Spinal cord (tissue), 10 donors: ENCODE results near the gene PRPSAP1. TPM values are rescaled to one million over a fixed set of nuclear protein-coding genes. Genes with fewer than 3 reads are reported as not detected.
A peak's percentile ranks its signal among the peaks of the same experiment; 100 is the strongest.

Source experiments
- DNase-seq, 6 donors: peaks; one replicate each; pipeline versions ENCODE4 v3.0.0 to v3.0.0-alpha.2; 2013 to 2015; ENCODE audit warnings: low spot score in 6 of 6, low read depth in 4 of 6
- H3K27ac ChIP-seq: one replicate; pipeline ENCODE4 v1.5.1; 2013; ENCODE audit warnings: low read depth, low read length, control low read depth
- H3K27me3 ChIP-seq: one replicate; pipeline ENCODE4 v1.6.1; 2013; ENCODE audit warnings: low read length; ENCODE audit not compliant: control insufficient read depth, insufficient read depth
- H3K36me3 ChIP-seq: one replicate; pipeline ENCODE4 v1.6.1; 2013; ENCODE audit warnings: low read length; ENCODE audit not compliant: control insufficient read depth, insufficient read depth
- H3K4me1 ChIP-seq: one replicate; pipeline ENCODE4 v1.6.1; 2013; ENCODE audit warnings: low read length; ENCODE audit not compliant: control insufficient read depth, insufficient read depth
- H3K4me3 ChIP-seq: one replicate; pipeline ENCODE4 v1.5.1; 2013; ENCODE audit warnings: low read depth, low read length, control low read depth
- H3K9me3 ChIP-seq: one replicate; pipeline ENCODE4 v1.6.1; 2013; ENCODE audit warnings: low read length; ENCODE audit not compliant: control insufficient read depth, insufficient read depth
- WGBS: methylation state at CpG from one replicate; pipeline ENCODE4 v1.1.5; 2013; ENCODE audit warnings: missing lambda C conversion rate; ENCODE audit not compliant: insufficient coverage; 5-methylcytosine and 5-hydroxymethylcytosine counted together
- polyA plus RNA-seq, 2 donors: library from polyadenylated mRNA; unstranded; fragments of 120-200 nt; gene quantifications; one replicate each; pipeline ENCODE4 v1.2.1, GENCODE V29; 2013; ENCODE audit not compliant: insufficient read length in 2 of 2
- total RNA-seq, 2 donors: library from RNA; depleted of rRNA in 1 of 2; stranded (reverse); fragments of 120-200 nt in 1 of 2; fragments of >200 nt in 1 of 2; gene quantifications; one replicate each; pipeline versions ENCODE4 v1.2.3 to v1.2.4, GENCODE V29; 2013 to 2014
- donor health status: healthy.

Gene PRPSAP1
- total and polyA plus RNA-seq, 4 donors, result 71.7 to 105 (median 86.6) TPM

- Histone ChIP-seq H3K36me3 (peaks cover 23% of the 10 kb centered on the region), H3K4me3 (peak overlapping the region; percentile 58), H3K4me1 (peaks cover 56% of the 10 kb centered on the region), H3K9me3 (no peaks in the 10 kb centered on the region), H3K27me3 (peaks cover 37% of the 10 kb centered on the region), H3K27ac (peak overlapping the region; percentile 84)
- peak in 2 of 6 donors; percentile 51 to 77 for DNase-seq
- WGBS, result under 1% methylated on average over 65 of the region's 65 CpGs
Observed at GRCh38 chr17:76383546-76384221, 30.0 kb upstream of the PRPSAP1 start.

DNA sequence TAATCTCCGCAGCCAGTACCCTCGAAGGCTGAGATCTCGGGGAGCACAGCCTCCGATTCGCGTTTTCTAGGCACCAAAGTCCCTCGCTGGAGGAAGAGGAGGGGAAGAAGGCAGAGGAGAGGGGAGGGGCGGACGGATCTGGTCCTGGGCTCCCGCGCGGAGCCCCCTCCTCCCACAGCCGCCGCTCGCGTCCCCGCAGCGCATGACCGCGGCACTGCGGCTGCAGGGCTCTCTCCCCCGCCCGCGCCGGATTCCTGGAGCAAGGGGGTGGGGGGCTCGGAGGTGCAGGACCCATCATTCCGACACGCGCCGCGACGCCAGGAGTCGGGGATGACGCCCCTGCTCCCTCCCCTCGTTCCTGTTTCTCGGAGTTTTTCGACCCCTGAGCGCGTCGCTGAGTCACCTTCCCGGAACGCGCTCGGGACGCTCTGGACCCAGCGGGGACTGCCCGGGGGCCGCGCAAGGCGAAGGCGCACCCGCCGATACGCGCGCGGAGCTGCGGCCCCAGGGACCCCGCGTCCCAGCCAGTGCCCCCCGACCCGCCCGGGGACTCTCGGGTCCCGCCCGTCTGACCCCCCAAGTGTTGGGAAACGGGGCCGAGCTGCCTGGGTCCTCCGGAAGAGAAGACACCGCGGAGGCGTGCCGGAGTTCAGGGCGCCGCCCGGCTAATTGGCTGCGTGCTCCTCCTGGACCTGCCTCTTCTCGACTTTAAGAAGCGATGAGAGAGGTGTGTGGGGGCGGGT is 29.3 kb upstream of the PRPSAP1 start:
- peak overlapping the region; percentile 84 for H3K27ac ChIP-seq
- H3K4me1 ChIP-seq, result peaks cover 56% of the 10 kb centered on the region
- H3K4me3 ChIP-seq, result peak overlapping the region; percentile 58
- H3K27me3 ChIP-seq, result peaks cover 37% of the 10 kb centered on the region
- WGBS, result under 1% methylated on average over 66 of the region's 80 CpGs
- H3K36me3 ChIP-seq, result peaks cover 18% of the 10 kb centered on the region
- DNase-seq, result peak in 1 of 6 donors; percentile 61
- H3K9me3 ChIP-seq, result no peaks in the 10 kb centered on the region

DNA sequence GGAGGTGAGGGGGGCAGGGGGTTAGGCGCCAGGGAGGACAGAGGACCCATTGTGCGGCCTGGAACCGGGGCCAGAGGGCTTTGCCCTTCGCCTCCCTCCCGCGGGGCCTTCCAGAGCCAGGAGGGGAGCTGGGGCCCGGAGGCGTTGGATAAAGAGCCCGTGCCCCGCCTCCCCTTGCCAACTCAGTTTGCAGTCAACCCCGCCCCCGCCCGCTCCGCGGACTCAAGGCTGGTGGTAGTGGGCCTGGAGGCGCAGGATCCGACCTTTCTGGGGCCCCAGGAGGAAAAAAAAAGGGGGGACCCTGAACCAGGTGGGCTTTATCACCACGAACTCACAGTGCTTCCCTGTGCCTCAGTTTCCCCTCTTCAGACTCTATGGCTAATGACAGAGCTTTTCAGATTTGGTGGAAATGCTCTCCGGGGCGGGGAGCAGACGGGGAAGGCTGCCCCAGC is 28.7 kb upstream of the PRPSAP1 start:
- H3K4me3 ChIP-seq, result peak overlapping the region; percentile 58
- H3K9me3 ChIP-seq, result no peaks in the 10 kb centered on the region
- DNase-seq, result peak in 1 of 6 donors; percentile 73
- H3K4me1 ChIP-seq, result peaks cover 56% of the 10 kb centered on the region
- H3K27ac ChIP-seq, result peak overlapping the region; percentile 84
- peaks cover 37% of the 10 kb centered on the region for H3K27me3 ChIP-seq
- WGBS, result 15% methylated on average over 20 of the region's 21 CpGs
- H3K36me3 ChIP-seq, result peaks cover 12% of the 10 kb centered on the region

- Histone ChIP-seq H3K27ac (peak overlapping the region; percentile 84), H3K4me1 (peaks cover 59% of the 10 kb centered on the region), H3K27me3 (peaks cover 37% of the 10 kb centered on the region), H3K4me3 (peak overlapping the region; percentile 58), H3K9me3 (no peaks in the 10 kb centered on the region), H3K36me3 (peaks cover 6% of the 10 kb centered on the region)
- DNase-seq, result peak in 1 of 6 donors; percentile 74
- 69% methylated on average over 17 of the region's 19 CpGs for WGBS
Observed at GRCh38 chr17:76381633-76382350, 28.1 kb upstream of the PRPSAP1 start.

DNA sequence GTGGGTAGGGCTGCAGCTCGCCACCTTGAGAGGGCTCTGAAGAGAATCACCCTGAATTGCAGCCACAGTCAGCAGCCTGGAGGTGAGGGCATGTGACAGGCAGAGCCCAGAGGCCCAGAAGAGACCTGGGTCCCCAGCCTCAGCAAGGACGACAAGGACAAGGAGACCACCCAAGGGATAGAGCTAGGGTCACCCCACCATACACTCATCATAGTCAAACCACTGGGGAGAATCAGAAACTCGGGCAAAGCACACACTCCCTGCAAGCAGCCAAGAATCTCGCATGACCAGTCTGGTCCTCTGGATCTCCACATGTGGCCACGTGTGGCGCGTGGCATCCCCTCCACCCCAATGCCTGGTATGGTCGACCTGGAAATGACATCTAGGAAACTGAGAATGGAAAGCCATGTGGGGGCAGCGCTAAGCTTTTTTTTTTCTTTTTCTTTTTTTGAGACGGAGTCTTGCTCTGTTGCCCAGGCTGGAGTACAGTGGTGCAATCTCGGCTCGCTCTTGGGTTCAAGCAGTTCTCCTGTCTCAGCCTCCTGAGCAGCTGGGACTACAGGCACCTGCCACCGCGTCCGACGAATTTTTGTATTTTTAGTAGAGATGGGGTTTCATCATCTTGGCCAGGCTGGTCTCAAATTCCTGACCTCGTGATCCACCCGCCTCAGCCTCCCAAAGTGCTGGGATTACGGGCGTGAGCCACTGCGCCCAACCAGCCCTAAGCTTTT is 26.1 kb upstream of the PRPSAP1 start:
- Histone ChIP-seq H3K27me3 (peaks cover 19% of the 10 kb centered on the region), H3K4me1 (peaks cover 53% of the 10 kb centered on the region), H3K36me3 (no peaks in the 10 kb centered on the region), H3K9me3 (no peaks in the 10 kb centered on the region), H3K4me3 (no peak overlapping the region), H3K27ac (no peak overlapping the region)
- WGBS, result 91% methylated on average over 17 of the region's 21 CpGs
- DNase-seq, result no peak

DNA sequence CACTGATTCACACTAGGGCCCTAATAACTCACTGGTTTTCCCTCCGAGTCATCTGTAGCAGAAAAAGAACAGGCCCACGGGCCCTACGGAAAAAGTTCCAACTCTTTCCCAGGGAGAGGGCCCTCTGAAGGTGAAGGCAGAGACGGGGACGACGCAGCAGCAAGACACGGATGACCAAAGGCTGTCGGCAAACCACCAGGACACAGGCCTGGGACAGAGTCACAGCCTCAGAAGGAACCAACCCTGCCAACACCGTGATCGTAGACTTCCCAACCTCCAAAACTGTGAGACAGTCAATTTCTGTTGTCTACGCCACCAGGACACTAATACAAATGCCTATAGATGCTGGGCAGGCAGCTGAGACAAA is 25.5 kb upstream of the PRPSAP1 start:
- peaks cover 16% of the 10 kb centered on the region for H3K27me3 ChIP-seq
- H3K4me3 ChIP-seq, result no peak overlapping the region
- no peaks in the 10 kb centered on the region for H3K9me3 ChIP-seq
- WGBS, result 81% methylated on average over 8 of the region's 11 CpGs
- no peak for DNase-seq
- H3K27ac ChIP-seq, result no peak overlapping the region
- no peaks in the 10 kb centered on the region for H3K36me3 ChIP-seq
- H3K4me1 ChIP-seq, result peaks cover 55% of the 10 kb centered on the region

- Histone ChIP-seq H3K4me1 (peaks cover 56% of the 10 kb centered on the region), H3K36me3 (no peaks in the 10 kb centered on the region), H3K9me3 (no peaks in the 10 kb centered on the region), H3K27ac (no peak overlapping the region), H3K27me3 (peaks cover 14% of the 10 kb centered on the region), H3K4me3 (no peak overlapping the region)
- no peak for DNase-seq
- WGBS, result 92% methylated on average over 2 of the region's 5 CpGs
Observed at GRCh38 chr17:76378548-76379274, 25.0 kb upstream of the PRPSAP1 start.

DNA sequence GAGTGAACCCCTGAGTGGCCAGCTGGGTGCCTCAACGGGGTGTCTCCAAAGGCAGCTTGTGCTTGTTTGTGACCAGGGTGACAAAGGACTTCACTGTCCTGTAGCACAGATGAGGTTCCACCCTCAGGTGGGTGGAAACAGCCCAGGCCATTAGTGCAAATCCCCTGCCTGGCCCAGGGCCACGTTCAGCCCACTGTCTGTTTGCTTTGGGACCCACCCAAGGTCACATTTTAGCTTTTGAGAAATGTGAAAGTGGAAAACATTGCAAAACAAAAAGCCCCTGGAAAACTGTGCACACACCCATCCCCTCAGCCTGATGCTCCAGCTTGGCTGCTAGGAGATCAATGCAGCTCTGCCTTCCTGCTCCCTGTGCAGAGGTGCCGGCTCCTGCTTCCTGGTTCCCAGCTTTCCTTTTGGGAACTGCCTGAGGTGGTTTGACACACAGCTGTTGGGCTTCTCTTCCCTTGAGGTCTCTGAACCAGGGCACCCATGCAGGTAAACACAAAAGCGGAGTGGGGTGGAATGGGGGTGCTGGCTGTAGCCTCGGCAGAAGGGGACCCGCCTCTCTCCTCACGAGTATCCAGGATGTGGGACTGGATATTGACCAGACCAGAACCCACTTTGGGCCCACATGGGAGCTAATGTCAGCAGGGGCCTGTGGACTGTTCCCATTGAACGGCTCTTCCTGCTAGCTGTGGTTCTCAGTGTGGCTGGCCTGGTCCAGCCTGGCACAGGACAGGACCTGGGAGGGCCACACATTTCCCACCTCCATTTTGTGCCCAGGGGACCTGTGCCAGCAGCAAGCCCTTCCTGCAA is 22.8 kb upstream of the PRPSAP1 start:
- H3K27me3 ChIP-seq, result no peaks in the 10 kb centered on the region
- no peak for DNase-seq
- H3K4me3 ChIP-seq, result no peak overlapping the region
- H3K4me1 ChIP-seq, result peaks cover 39% of the 10 kb centered on the region
- no peaks in the 10 kb centered on the region for H3K9me3 ChIP-seq
- WGBS, result 74% methylated on average over 7 of the region's 8 CpGs
- no peak overlapping the region for H3K27ac ChIP-seq
- H3K36me3 ChIP-seq, result no peaks in the 10 kb centered on the region
